ENCODE measurements around the gene UCHL5.

DNA sequence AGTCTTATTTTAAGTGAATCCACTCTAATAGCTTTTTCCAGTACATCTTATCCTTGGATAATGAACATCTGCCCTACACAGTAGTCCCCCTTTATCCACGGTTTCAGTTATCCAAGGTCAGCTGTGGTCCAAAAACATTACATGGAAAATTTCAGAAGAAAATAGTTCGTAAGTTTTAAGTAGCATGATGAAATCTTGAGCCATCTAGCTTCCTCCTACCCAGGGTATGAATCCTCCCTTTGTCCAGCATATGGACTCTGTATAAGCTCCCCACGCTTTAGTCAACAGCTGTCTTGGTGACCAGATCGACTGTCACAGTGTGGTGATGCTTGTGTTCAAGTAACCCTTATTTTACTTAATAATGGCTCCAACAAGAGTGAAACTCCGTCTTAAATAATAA is 43.5 kb upstream of the UCHL5 start:
- TF ChIP-seq, protein P1, sequence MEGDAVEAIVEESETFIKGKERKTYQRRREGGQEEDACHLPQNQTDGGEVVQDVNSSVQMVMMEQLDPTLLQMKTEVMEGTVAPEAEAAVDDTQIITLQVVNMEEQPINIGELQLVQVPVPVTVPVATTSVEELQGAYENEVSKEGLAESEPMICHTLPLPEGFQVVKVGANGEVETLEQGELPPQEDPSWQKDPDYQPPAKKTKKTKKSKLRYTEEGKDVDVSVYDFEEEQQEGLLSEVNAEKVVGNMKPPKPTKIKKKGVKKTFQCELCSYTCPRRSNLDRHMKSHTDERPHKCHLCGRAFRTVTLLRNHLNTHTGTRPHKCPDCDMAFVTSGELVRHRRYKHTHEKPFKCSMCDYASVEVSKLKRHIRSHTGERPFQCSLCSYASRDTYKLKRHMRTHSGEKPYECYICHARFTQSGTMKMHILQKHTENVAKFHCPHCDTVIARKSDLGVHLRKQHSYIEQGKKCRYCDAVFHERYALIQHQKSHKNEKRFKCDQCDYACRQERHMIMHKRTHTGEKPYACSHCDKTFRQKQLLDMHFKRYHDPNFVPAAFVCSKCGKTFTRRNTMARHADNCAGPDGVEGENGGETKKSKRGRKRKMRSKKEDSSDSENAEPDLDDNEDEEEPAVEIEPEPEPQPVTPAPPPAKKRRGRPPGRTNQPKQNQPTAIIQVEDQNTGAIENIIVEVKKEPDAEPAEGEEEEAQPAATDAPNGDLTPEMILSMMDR (IDR thresholded peaks at IDR 0.05; ENCODE audit: poor library complexity, severe bottlenecking): no peak
- TF ChIP-seq MXI1 (conservative IDR thresholded peaks at IDR 0.05; ENCODE audit: poor library complexity, severe bottlenecking): no peak
- TF ChIP-seq RAD21 (conservative IDR thresholded peaks at IDR 0.05): no peak
